B cell (primary cell): ENCODE results near the gene HSH2D.

Experiments used
- CTCF ChIP-seq: fragments of 200-600 bp; IDR thresholded peaks from one replicate; pipeline ENCODE4 v1.8.0; 2022; ENCODE audit warnings: antibody characterized with exemption, mild to moderate bottlenecking
- EZH2 ChIP-seq: IDR thresholded peaks from 2 replicates; pipeline ENCODE4 v1.6.1; 2012; ENCODE audit warnings: borderline replicate concordance, low read depth, mild to moderate bottlenecking, moderate library complexity, low read length; ENCODE audit not compliant: insufficient read depth, poor library complexity, severe bottlenecking

GRCh38 chr19:16190198-16190597, 46.7 kb downstream of the HSH2D start:
- TF ChIP-seq CTCF, result no peak
- TF ChIP-seq EZH2, result no peak
